Mesothelial cell of epicardium (in vitro differentiated cells): ENCODE measurements around the gene VASH2. TPM values are rescaled to one million over a fixed set of nuclear protein-coding genes. Genes with fewer than 3 reads are reported as not detected.

Experiments
- DNase-seq, 2 experiments: peaks; one replicate each; pipeline ENCODE4 v3.0.0; 2021; ENCODE audit warnings: low spot score in 2 of 2; ENCODE audit not compliant: unreplicated experiment in 2 of 2
- H3K27ac Mint-ChIP-seq: 2 replicates; pipeline ENCODE4 v1.8.0; 2021; ENCODE audit warnings: mixed read lengths
- H3K27me3 Mint-ChIP-seq: 2 replicates; pipeline ENCODE4 v1.8.0; 2021; ENCODE audit warnings: low read depth, mixed read lengths
- H3K36me3 Mint-ChIP-seq: 2 replicates; pipeline ENCODE4 v1.8.0; 2021; ENCODE audit warnings: mixed read lengths
- H3K4me1 Mint-ChIP-seq: 2 replicates; pipeline ENCODE4 v1.8.0; 2021; ENCODE audit warnings: mixed read lengths
- H3K4me3 Mint-ChIP-seq: 2 replicates; pipeline ENCODE4 v1.8.0; 2021; ENCODE audit warnings: mild to moderate bottlenecking, moderate library complexity, mixed read lengths
- H3K9me3 Mint-ChIP-seq: 2 replicates; pipeline ENCODE4 v1.8.0; 2021; ENCODE audit warnings: mixed read lengths
- CTCF ChIP-seq: fragments of 200-600 bp; sonication (generic); IDR thresholded peaks from one replicate; pipeline ENCODE4 v1.5.0; 2021; ENCODE audit warnings: antibody characterized with exemption; ENCODE audit not compliant: unreplicated experiment
- total RNA-seq: library from RNA; stranded (reverse); gene quantifications from 3 replicates; pipeline ENCODE4 v1.2.1, GENCODE V29; 2021

VASH2 gene
- total RNA-seq, 1 donor from 2014 or later = 43.6 TPM

- DNase-seq = no peak
- H3K36me3 Mint-ChIP-seq = peaks cover 17% of the 10 kb centered on the region
- H3K27me3 Mint-ChIP-seq = no peaks in the 10 kb centered on the region
- TF ChIP-seq CTCF = no peak
- no peak overlapping the region for H3K4me3 Mint-ChIP-seq
- H3K27ac Mint-ChIP-seq = no peak overlapping the region
- no peaks in the 10 kb centered on the region for H3K9me3 Mint-ChIP-seq
- peaks cover 2% of the 10 kb centered on the region for H3K4me1 Mint-ChIP-seq
These were observed 58.2 kb downstream of the VASH2 start for GRCh38 chr1:213008564-213008963.

GRCh38 chr1:213014642-213015041 lies 64.3 kb downstream of the VASH2 start:
- peak overlapping the region; percentile 100 for H3K4me3 Mint-ChIP-seq
- peaks cover 11% of the 10 kb centered on the region for H3K36me3 Mint-ChIP-seq
- peaks cover 15% of the 10 kb centered on the region for H3K4me1 Mint-ChIP-seq
- no peaks in the 10 kb centered on the region for H3K27me3 Mint-ChIP-seq
- H3K9me3 Mint-ChIP-seq = no peaks in the 10 kb centered on the region
- no peak for DNase-seq
- TF ChIP-seq CTCF = no peak
- peak overlapping the region; percentile 100 for H3K27ac Mint-ChIP-seq

- Mint-ChIP-seq H3K27ac (peak within 1 kb of the TSS; percentile 100), H3K4me1 (peaks cover 15% of the 10 kb centered on the region), H3K4me3 (peak within 1 kb of the TSS; percentile 100), H3K36me3 (peaks cover 11% of the 10 kb centered on the region), H3K27me3 (peaks cover 3% of the 10 kb centered on the region), H3K9me3 (no peaks in the 10 kb centered on the region)
- no peak for TF ChIP-seq CTCF
- DNase-seq = peak; percentile 84 to 90
These were observed 65.0 kb downstream of the VASH2 start, which contains the start of gene ANGEL2 for GRCh38 chr1:213015099-213016050. ANGEL2 (minus strand) TSS chr1:213015867; CDS start chr1:213015671, 196 bp downstream.

- no peaks in the 10 kb centered on the region for H3K9me3 Mint-ChIP-seq
- no peaks in the 10 kb centered on the region for H3K36me3 Mint-ChIP-seq
- TF ChIP-seq CTCF = no peak
- no peak for DNase-seq
- H3K27me3 Mint-ChIP-seq = peaks cover 3% of the 10 kb centered on the region
- H3K4me3 Mint-ChIP-seq = no peak overlapping the region
- H3K4me1 Mint-ChIP-seq = peaks cover 15% of the 10 kb centered on the region
- no peak overlapping the region for H3K27ac Mint-ChIP-seq
These were observed 67.3 kb downstream of the VASH2 start for GRCh38 chr1:213017447-213018273.

- Mint-ChIP-seq H3K4me1 (peaks cover 7% of the 10 kb centered on the region), H3K36me3 (no peaks in the 10 kb centered on the region), H3K4me3 (no peak overlapping the region), H3K27ac (no peak overlapping the region), H3K27me3 (peaks cover 3% of the 10 kb centered on the region), H3K9me3 (no peaks in the 10 kb centered on the region)
- TF ChIP-seq CTCF = no peak
- no peak for DNase-seq
These were observed 69.1 kb downstream of the VASH2 start for GRCh38 chr1:213019450-213019849.
